ENCODE results near the gene AAR2.

The AAR2 gene, protein sequence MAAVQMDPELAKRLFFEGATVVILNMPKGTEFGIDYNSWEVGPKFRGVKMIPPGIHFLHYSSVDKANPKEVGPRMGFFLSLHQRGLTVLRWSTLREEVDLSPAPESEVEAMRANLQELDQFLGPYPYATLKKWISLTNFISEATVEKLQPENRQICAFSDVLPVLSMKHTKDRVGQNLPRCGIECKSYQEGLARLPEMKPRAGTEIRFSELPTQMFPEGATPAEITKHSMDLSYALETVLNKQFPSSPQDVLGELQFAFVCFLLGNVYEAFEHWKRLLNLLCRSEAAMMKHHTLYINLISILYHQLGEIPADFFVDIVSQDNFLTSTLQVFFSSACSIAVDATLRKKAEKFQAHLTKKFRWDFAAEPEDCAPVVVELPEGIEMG

DNA sequence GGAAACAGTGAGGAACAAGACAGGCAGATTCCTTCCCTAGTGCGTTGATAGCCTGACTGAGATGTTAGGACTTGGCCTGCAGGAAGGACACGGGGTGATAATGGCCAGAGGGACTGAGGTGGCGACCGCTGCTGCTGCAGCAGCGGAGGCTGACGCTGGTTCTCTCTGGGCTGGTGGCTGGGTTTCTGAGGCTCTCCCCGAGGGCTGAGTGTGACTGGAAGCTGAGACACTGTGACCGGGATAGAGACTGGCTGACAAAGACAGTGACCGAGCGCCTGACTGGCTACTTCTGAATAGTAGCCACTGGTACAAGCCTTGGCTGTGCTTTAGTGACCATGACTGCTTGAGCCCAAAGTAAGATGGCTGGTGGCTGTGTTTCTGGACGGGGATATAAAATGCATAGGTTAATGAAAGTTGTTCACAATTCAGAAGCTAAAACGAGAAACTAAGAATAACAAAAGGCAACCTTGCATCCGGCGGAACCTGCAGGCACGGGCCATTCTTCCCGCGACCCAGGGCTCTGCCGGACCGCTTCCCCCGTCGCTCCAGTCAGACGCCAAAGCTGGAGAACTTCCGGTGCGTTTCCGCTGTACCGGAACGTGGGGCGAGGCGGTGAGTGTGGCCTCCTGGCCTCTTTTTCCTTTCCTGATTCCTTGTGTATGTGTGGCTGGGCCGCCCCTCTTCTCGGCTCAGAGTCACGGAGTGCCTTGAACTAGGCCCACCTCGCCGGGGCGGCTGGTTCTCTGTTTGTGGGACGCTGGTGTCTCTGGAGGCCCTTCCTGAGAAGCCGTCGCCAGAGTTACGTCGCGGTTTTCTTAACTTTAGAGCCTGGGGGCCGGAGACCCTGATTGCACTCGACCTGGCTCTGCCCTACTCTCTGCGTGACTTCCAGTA lies at the start of gene AAR2:
TSS of gene AAR2 (plus strand) at position 587 of the 894 bp plus-strand sequence. CDS start 3,391 bp downstream, outside the sequence.
- peak; percentile 46 for DNase-seq

DNA sequence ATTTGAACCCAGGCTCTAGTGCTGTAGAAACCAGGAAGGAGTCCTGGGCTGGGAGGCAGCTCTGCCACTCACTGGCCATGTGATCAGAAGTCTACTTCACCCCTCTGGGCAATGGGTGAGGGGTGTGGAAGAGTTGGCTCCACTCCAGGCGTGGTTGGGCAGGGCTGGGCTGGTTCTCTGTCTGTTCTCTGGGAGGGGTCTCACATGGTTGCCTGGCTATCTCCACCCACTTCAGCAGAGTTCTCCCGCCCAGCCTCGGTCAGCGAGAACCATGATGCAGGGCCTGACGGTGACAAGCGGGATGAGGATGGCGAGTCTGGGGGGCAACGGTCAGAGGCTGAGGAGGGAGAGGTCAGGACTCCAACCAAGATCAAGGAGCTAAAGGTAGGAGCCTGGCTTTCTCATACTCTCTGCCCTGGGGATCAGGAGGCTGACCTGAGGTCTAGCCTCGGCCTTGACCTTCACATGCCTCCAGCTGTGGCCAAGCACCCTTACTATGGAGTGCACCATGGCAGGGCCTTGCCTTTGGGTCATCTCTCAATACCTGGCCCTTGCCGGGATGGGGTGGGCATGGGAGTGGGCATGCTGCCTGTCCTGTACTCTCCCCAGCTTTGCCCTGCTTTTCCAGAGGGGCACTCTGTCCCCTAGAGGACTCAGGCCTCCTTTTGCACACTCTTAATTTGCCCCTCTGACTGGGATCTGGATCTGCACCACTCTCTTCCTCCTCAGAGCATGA lies 42.1 kb upstream of the AAR2 start:
- no peak for DNase-seq

DNA sequence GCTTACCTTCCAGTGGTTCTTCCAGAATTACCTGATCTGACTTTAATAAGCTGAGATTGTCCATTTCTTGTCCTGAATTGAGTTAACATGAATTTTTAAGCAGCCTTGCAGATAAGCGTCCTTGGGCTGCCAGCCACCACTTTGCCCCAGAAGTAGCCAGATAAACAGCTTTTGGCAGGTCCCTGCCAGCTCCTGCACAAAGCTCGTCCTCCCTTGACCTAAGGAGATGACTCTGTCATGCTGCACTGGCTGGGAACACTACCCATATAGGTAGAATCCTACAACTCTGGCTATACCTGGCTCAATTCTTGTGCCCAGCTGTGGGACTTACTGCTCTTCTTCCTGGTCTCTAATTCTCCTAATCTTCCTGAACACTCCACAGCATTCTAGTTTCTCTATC lies 39.6 kb upstream of the AAR2 start:
- no peak for DNase-seq

DNA sequence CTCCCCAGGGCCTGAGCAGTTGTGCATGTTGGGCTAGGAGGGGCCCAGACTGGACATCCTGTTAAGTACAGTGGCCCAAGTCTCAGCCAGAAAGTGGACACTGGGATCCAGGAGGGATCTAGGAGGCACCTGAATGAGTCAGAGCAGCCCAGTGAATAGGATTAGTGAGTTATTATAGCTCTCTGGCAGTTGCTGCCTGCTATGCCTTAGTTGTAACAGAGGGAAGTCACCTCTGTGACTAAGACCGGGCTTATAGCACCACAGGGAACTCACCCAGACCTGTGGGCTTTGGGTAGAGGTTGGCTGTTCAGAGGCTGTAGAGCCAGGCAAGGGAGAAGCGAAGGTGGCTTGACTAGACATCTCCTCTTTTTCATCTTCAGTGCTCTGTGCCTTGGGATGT lies 39.0 kb upstream of the AAR2 start:
- DNase-seq = no peak

DNA sequence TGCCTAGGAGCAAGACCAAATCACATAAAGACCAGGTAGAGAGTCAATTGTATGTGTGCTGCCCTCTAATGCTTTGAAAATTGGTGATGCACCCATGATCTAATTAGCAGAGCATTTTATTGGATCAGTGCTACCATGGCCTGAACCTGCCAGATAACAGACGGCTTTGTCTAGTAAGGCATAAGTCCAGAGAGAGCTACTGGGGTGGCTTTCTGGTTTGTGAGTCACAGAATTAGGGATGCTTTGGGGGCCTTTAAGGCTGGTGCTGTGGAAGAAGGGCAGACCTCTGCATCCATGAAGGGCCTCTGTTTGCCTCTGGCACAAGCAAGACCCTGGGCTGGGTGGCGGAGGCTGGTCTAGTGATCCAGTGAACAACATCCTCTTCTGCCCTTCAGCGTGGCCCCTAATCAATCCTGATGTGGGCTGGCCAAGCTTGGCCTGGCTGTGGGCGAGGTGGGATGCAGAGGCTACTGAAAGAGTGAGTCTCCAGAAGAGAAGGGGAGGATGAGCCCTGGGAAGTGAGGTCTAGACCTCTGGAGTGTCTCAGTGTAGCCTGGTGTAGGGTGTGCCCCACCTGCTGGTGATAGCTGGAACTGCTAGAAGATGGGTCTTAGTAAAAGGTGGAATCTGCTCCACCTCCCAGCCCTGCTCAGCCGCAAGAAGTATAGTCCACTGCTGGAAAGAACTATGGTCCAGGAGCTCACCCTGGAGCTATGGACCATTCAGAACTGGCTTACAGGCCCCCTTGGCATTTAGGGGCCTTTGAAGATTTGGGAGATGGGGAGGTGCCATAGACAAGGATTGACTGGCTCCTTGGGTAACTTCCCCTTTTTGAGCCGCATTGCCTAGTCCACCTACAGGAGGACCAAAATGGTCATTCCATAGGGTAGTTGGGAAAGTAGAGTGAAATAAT lies 36.7 kb upstream of the AAR2 start:
- no peak for DNase-seq

DNA sequence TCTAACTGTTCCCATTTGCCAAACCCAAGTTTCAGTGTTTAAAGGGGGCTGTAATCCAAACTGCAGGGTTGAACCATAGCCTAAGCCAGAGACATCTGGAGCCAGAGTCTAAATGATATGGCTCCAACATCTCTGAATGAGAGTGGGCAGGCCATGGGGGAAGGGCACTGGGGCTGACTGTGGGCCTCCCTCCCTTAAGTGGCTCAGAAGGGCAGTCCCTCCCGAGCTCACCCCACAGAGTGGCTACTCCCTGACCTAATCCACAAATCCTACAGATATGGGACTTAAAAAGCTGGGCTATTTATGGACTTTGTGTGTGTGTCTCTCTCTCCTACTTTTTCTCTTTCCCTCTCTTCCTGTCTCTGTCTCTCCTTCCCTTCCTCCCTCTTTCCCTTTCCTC lies 35.8 kb upstream of the AAR2 start:
- DNase-seq = no peak

DNA sequence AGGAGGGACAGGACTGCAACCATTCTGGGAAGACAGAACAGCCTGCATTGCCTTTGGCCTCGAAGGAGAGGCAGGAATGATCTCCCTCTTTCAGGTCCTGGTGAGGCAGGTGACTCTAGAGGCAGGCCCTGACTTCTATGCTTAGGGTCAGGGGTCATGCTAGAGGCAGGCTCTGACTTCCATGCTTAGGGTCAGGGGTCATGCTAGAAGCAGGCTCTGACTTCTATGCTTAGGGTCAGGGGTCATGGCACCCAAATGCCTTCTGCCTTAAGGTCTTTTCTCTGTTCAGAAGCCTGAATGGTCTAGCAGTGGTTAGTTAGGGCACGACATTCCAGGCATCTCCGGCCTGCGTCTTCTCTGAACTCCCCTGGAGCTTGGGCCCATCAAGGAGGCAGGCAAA lies 35.1 kb upstream of the AAR2 start:
- no peak for DNase-seq

DNA sequence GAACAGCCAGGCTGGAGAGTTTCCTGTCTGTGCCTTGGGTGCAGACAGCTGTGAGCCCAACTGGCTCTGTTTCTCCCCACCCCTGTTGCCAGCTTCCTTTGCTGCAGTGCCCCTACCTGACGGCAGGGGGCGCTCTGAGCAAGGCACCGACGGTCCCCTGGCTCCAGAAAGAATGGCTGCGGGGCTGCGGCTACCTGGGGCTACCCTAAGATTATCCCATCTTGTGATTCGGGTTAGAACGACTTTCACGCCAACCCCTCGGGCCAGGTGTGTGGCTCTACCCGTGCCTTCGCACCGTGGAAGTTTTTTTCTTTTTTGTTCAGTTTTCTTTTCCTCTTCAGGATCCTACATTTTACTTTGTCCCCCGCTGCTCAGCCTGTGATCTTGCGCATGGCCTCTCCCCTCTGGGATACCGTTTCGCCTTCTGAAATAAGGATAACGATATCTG lies 33.4 kb upstream of the AAR2 start:
- DNase-seq = no peak

DNA sequence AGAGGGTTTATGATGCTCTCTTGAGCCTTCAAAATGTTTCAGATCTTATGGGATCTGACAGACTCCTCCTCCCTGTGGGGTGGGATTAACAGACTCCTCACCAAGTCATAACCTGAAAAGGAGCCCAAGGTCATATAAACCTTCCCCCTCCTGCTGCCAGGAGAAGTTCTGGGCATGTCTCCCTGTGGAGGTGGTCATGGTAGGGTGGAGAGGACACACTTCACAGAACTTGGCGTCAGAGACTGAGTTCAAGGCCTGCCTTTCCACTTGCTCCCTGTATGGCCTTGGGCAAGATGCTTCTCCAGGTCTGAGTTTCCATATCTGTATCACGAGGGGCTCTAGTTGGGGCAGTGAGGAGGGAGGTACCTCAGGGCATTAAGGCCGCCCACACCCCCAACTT lies 32.4 kb upstream of the AAR2 start:
- DNase-seq = no peak

DNA sequence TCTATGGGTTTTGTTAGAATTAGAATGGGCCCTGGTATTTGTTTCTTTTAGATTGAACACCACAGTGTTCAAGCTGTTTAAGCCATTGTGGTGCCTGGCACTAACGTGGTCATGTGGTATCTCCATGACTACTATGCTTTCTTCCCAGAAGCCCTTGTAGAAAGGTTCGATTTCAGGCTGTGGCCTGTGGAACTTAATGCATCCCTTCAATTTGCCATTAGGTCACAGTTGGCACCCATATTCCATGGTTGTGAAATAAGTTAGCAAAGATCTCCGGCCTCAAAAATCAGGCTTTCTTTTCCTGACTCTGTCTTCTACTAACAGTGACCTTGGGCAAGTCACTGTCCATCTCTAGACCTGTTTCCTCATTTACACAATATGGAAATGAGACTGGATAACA lies 31.3 kb upstream of the AAR2 start:
- DNase-seq = no peak

DNA sequence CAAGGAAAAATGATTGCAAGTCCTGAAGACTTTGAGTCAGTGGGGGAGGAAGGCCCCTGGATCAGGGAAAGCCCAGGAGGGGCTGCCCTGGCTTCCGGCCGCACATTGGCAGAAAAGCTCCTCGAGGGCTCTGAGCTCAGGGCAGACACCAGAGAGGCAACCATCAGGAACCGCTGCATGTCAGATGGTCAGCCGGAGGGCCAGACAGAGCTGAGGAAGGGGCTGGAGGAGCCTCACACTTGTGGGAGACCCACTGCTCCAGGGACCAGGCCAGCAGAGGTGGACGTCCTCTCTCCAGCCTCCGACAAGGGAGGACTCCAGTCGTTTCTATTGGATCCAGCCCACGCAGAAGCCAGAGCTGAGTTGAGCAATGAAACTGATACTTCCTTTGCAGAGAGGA lies 30.2 kb upstream of the AAR2 start:
- DNase-seq = no peak

DNA sequence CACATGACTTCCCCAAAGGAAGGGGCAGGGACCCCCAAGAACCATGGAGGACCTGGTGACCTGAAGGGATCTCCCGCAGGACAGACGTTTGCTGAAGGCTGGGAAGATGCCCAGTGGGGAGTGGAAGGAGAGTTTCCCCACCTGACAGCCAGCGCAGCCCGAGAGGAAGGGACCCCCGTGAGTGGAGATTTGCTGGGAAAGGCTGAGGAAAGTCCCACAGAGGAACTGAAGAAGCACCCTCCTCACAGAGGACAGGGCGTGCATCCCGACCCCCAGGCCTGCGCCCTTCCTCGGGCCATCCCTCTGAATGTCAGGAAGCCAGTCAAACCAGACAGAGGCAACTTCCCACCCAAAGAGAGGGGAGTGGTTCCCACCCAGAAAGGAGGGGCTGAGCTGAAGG lies 29.6 kb upstream of the AAR2 start:
- no peak for DNase-seq

DNA sequence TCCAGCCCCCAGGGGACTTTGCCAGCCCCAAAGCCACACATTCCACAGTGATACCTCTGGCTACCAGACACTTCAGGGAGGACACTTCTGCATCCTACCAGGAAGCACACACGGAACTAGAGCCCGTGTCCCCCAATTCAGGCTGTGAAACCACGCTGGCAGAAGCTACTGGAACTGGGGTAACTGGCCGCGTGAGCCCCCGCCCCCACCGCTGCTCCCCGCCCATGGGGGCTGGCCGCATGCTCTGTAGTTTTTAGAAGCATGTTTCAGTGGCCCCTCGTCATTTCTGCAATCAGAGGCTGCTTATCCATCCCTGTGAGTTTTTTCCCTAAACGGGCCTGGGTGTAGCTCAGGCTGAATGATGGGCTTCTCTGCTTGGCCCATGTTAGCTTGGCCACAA lies 28.7 kb upstream of the AAR2 start:
- DNase-seq = no peak

DNA sequence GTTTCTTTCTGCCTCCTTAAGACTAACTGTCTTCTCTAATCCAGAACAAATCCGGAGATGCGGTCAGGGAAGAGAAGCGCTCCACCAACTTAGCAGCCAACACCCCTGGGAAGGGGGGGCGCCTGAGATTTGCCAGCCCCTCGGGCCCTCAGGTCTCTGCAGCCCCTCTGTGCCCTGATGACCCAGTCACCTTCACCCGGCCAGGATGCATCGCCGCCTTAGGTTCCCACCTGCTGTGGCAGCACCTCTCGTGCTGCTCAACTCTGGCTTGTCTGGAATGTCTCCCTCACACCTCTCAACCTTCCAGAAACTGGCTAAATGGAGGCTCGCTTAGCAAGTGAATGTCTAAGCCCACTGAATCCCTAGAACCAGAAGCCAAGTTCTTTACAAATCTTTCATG lies 28.0 kb upstream of the AAR2 start:
- no peak for DNase-seq

DNA sequence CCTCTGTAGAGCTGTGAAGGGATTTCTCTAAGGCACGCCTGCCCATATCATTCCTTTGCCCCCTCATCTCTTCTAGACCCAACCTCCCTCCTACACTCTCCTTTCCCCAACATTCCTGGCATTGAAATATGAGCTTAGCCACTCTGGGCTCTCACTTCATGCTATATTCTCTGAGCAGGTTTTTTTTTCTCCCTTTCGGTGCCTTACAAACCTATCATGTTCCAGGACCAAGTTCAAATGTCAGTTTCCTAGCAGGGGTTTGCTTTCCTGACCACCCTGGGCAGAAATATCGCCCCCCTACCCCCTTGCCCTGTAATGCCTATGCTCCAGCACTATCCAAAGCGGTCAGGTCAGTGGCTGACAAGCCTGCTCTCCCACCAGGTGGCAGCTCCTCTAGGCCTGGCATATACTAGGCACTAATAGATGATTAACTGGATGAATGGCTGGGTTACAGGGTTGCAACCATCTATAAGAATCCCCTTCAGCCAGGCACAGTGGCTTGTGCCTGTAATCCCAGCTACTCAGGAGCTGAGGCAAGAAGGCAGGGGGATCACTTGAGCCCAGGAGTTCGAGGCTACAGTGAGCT lies 25.7 kb upstream of the AAR2 start:
- no peak for DNase-seq

DNA sequence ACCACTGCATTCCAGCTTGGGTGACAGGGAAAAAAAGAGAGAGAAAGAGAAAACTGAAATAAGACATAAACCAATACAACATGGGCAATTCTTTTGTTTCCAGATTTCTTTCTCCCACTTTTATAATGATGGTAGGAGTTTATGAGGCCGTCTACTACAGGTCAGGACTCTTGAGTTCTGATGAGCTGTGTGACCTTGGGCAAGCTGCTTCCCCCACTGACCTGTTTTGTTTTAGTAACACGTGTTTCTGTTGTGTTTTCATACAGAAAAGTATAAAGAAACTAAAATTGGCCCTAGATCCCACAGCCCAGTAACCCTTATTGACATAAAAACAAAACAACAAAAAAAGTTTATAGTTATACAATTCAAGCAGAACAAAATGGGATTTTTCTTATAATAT lies 22.9 kb upstream of the AAR2 start:
- no peak for DNase-seq

DNA sequence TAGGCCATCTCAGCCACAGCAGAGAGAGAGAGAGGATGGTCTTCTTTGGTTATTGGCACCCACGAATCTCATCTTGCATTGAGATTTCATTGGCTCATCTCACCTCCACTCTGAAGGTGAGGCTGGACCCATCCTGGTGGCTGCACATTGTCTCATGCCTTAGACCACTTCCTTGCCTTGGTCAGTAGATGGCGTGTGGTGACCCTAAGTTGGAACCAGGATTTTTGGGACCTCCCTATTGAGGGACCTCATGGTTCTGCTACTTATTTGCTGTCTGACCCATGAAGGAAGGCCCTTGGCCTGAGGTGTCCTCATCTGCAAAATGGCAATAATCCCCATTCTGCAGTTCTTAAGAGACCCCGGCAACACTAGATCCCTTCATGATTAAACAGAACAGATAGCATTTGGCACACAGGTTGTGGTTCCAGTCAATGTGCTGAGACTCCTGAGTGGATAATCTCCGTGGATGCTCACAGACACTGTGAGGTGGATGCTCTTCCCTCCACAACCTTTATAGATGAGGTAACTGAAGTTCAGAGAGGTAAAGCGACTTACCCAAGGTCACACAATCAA lies 21.5 kb upstream of the AAR2 start:
- DNase-seq = no peak

DNA sequence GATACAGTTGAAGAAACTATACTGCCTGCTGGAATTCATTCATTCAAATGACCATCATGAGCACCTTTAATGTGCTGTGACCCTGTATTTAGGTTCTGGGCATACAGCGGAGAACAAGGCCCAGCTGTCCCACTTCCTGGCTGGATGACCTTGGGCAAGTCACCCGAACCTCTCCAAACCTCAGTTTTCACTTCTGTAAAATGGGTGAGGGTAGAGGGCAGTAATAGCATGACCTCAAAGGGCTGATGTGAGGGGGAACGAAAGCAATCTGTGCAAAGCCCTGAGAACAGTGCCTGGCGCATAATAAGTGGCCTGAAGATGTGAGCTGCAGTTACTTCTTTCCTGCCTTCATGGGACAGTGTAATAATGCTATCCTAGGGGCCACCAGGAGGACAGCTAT lies 20.5 kb upstream of the AAR2 start:
- no peak for DNase-seq

DNA sequence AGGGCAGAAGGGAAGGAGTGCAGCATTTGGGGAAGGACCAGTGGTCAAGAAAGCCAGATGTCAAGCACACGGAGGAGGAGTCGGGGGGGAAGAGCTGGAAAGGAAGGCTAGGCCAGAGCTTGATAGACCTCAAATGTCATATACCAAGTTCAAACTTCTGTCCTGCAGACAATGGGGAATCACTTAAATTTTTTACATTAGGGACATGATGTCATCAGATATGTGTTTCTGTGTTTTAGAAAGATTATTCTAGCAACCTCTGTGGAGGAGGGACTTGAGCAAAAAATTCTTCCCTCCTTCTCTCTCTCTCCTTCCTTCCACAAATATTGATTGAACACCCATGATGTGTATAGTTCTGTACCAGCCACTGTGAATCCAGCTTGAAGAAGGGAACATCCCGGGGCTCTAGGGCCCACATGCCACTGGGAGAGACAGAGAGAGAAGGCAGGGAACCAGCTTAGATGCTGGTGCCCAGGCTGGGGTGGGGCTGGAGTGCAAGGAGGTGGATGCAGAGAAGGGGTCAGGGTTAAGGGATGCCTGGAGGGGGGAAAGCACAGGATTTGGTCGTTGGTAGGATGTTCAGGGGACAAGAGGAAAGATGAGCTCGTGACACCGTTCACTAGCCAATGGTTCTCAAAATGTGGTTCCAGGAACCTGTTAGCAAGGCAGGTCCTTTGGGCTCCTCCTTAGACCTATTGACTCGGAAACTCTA lies 19.8 kb upstream of the AAR2 start:
- DNase-seq = no peak

DNA sequence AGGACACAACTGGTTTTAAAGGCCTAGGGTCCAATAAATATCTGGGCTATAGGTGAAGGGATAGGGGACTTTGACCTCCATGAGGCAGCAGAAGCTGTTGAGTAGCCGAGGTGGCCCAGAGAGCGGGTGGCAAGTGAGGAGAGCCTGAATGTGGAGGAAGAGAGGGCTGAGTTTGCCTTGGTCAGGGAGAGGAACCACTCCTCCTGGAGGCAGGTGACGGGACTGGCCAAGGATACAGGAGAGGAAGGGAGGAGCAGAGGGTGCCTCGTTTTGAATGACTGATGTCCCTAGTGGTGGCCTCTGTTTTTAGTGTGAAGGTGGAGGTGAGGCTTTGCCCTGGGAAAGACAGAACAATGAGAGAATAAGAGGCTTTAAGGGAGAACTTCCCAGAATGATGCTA lies 19.1 kb upstream of the AAR2 start:
- no peak for DNase-seq
